ENCODE data around the gene DAZAP2. TPM values are rescaled to one million over a fixed set of nuclear protein-coding genes. Genes with fewer than 3 reads are reported as not detected.

Gene DAZAP2
- total and polyA plus RNA-seq, 2 of the 13 experiments (the other 11 are each of a cell fraction or from before 2014, with no cell fraction given), result 64.5 to 222 TPM

- TF ChIP-seq ZNF780A (CRISPR knock-in tag; IDR thresholded peaks at IDR 0.05), result no peak
- TF ChIP-seq SETDB1 (CRISPR knock-in tag; IDR thresholded peaks at IDR 0.05; ENCODE audit: borderline replicate concordance), result no peak
- no peak for TF ChIP-seq ATF7 (IDR thresholded peaks at IDR 0.05)
- no peak for TF ChIP-seq ATF7 (CRISPR knock-in tag; IDR thresholded peaks at IDR 0.05)
- TF ChIP-seq MZF1 (CRISPR knock-in tag; IDR thresholded peaks at IDR 0.05; ENCODE audit: borderline replicate concordance), result no peak
- TF ChIP-seq ZNF891 (CRISPR knock-in tag; IDR thresholded peaks at IDR 0.05), result no peak
- TF ChIP-seq RBM39 (IDR thresholded peaks at IDR 0.05; ENCODE audit: low read depth, low read length, poor library complexity, severe bottlenecking), result peak; percentile 8
- no peak for TF ChIP-seq CBX5 (CRISPR knock-in tag; IDR thresholded peaks at IDR 0.05; ENCODE audit: borderline replicate concordance)
- no peak for TF ChIP-seq ZNF749 (CRISPR knock-in tag; IDR thresholded peaks at IDR 0.05; ENCODE audit: borderline replicate concordance)
- no peak for TF ChIP-seq ZNF703 (CRISPR knock-in tag; IDR thresholded peaks at IDR 0.05; ENCODE audit: borderline replicate concordance)
- TF ChIP-seq ZNF513 (CRISPR knock-in tag; conservative IDR thresholded peaks at IDR 0.05), result no peak
- TF ChIP-seq ZBTB7B (CRISPR knock-in tag; IDR thresholded peaks at IDR 0.05), result peak; percentile 51; the same call in 1 of the 2 replicates
- TF ChIP-seq E2F1 (CRISPR knock-in tag; IDR thresholded peaks at IDR 0.05), result no peak
- TF ChIP-seq ZNF337 (CRISPR knock-in tag; IDR thresholded peaks at IDR 0.05; ENCODE audit: borderline replicate concordance, low read depth), result no peak
- no peak for TF ChIP-seq GLI4 (CRISPR knock-in tag; IDR thresholded peaks at IDR 0.05; ENCODE audit: borderline replicate concordance)
- peak; percentile 34 for TF ChIP-seq ASH2L (IDR thresholded peaks at IDR 0.05; ENCODE audit: insufficient read length, low read depth, low read length)
- no peak for TF ChIP-seq ATF1 (CRISPR knock-in tag; IDR thresholded peaks at IDR 0.05)
- TF ChIP-seq ZSCAN12 (CRISPR knock-in tag; IDR thresholded peaks at IDR 0.05), result 0 out of 2 replicates have a peak, but pooled peaks have one; percentile 43
- TF ChIP-seq PLRG1 (conservative IDR thresholded peaks at IDR 0.05), result no peak
- no peak for TF ChIP-seq USF2 (IDR thresholded peaks at IDR 0.05; ENCODE audit: low read depth, low read length)
- TF ChIP-seq USF2 (CRISPR knock-in tag; IDR thresholded peaks at IDR 0.05; ENCODE audit: borderline replicate concordance), result no peak
- peak; percentile 61; the same call in 1 of the 2 replicates for TF ChIP-seq TFAP4 (IDR thresholded peaks at IDR 0.05; ENCODE audit: borderline replicate concordance, low read depth)
- TF ChIP-seq ZNF234 (CRISPR knock-in tag; conservative IDR thresholded peaks at IDR 0.05), result peak; percentile 56; the same call in 1 of the 2 replicates
Measured at GRCh38 chr12:51217968-51218606, 20.5 kb upstream of the DAZAP2 start, which contains the start of gene POU6F1 (continued).

Measured in HepG2 (cell line).